KMS-11 (cell line): ENCODE data around the gene USP40.

Source experiments
- H2AFZ ChIP-seq: fragments of 200-600 bp; sonication (generic); 2 replicates; pipeline ENCODE4 v1.6.1; 2016; ENCODE audit warnings: antibody characterized with exemption, mixed run types, low read depth
- H3K27ac ChIP-seq: fragments of 200-600 bp; sonication (generic); 2 replicates; pipeline ENCODE4 v1.6.1; 2016; ENCODE audit warnings: mild to moderate bottlenecking, mixed run types
- H3K27me3 ChIP-seq: fragments of 200-600 bp; sonication (generic); 2 replicates; pipeline ENCODE4 v1.6.1; 2017; ENCODE audit warnings: mild to moderate bottlenecking, low read depth, mixed run types, moderate library complexity; ENCODE audit not compliant: insufficient read depth
- H3K36me3 ChIP-seq: fragments of 200-600 bp; sonication (generic); 2 replicates; pipeline ENCODE4 v1.6.1; 2017; ENCODE audit warnings: mild to moderate bottlenecking, mixed run types; ENCODE audit not compliant: insufficient read depth
- H3K4me1 ChIP-seq: fragments of 200-600 bp; sonication (generic); 2 replicates; pipeline ENCODE4 v1.6.1; 2016; ENCODE audit warnings: mild to moderate bottlenecking, low read depth, mixed run types; ENCODE audit not compliant: poor library complexity, severe bottlenecking
- H3K4me2 ChIP-seq: fragments of 200-600 bp; sonication (generic); 2 replicates; pipeline ENCODE4 v1.7.0; 2016; ENCODE audit warnings: mild to moderate bottlenecking, mixed run types
- H3K4me3 ChIP-seq: fragments of 200-600 bp; sonication (generic); IDR thresholded peaks from 2 replicates; pipeline ENCODE4 v1.6.1; 2017; ENCODE audit warnings: low read depth, low read length, mixed read lengths; ENCODE audit not compliant: insufficient read depth
- H3K79me2 ChIP-seq: fragments of 200-600 bp; sonication (generic); 2 replicates; pipeline ENCODE4 v1.6.1; 2016; ENCODE audit warnings: low read depth, mixed run types; ENCODE audit not compliant: insufficient read depth
- H3K9ac ChIP-seq: fragments of 200-600 bp; sonication (generic); 2 replicates; pipeline ENCODE4 v1.6.1; 2016; ENCODE audit warnings: mild to moderate bottlenecking, mixed run types
- H4K20me1 ChIP-seq: fragments of 200-600 bp; sonication (generic); 2 replicates; pipeline ENCODE4 v1.6.1; 2016; ENCODE audit warnings: mild to moderate bottlenecking, mixed run types; ENCODE audit not compliant: insufficient read depth
- TF ChIP-seq, protein P1 (sequence below): fragments of 200-600 bp; sonication (generic); conservative IDR thresholded peaks from 2 replicates; pipeline ENCODE4 v1.6.1; 2017; ENCODE audit warnings: low read depth, mild to moderate bottlenecking, antibody characterized with exemption, low read length, moderate library complexity, mixed read lengths

The USP40 gene

DNA sequence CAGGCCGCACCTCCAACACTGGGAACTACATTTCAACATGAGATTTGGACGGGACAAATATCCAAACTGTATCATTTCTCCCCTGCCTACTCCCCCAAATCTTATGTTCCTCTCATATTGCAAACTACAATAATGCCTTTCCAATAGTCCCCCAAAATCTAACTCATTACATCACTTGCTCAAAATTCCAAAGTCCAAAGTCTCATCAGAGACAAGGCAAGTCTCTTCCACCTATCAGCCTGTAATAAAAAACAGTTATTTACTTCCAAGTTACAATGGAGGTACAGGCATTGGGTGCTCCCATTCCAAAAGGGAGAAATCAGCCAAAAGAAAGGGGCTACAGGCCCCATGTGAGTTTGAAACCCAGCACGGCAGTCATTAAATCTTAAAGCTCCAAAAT lies 38.2 kb upstream of the USP40 start:
- H3K36me3 ChIP-seq: no peaks in the 10 kb centered on the region
- H3K9ac ChIP-seq: no peak overlapping the region
- H3K27ac ChIP-seq: no peak overlapping the region
- no peaks in the 10 kb centered on the region for H3K4me1 ChIP-seq
- H3K27me3 ChIP-seq: no peaks in the 10 kb centered on the region
- no peaks in the 10 kb centered on the region for H4K20me1 ChIP-seq
- no peak overlapping the region for H2AFZ ChIP-seq
- H3K4me2 ChIP-seq: no peak overlapping the region
- H3K79me2 ChIP-seq: no peaks in the 10 kb centered on the region
- TF ChIP-seq, protein P1, sequence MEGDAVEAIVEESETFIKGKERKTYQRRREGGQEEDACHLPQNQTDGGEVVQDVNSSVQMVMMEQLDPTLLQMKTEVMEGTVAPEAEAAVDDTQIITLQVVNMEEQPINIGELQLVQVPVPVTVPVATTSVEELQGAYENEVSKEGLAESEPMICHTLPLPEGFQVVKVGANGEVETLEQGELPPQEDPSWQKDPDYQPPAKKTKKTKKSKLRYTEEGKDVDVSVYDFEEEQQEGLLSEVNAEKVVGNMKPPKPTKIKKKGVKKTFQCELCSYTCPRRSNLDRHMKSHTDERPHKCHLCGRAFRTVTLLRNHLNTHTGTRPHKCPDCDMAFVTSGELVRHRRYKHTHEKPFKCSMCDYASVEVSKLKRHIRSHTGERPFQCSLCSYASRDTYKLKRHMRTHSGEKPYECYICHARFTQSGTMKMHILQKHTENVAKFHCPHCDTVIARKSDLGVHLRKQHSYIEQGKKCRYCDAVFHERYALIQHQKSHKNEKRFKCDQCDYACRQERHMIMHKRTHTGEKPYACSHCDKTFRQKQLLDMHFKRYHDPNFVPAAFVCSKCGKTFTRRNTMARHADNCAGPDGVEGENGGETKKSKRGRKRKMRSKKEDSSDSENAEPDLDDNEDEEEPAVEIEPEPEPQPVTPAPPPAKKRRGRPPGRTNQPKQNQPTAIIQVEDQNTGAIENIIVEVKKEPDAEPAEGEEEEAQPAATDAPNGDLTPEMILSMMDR: no peak
- no peak overlapping the region for H3K4me3 ChIP-seq

DNA sequence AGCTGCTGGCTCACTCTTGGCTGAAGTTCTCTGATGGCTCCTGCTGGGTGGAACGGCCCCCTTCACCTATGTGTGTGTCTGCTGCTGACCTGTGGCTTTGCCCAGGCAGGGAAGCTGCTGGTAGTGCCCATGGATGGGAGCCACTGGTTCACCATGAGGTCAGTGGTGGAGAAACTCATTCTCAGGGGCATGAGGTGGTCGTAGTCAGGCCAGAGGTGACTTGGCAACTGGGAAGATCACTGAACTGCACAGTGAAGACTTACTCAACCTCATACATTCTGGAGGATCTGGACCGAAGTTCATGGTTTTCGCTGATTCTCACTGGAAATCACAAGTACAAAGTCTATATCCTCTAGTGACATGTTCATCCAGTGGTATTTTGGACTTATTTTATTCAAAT lies 36.9 kb upstream of the USP40 start:
- Histone ChIP-seq H3K36me3 (no peaks in the 10 kb centered on the region), H3K27ac (no peak overlapping the region), H3K9ac (no peak overlapping the region), H3K4me3 (no peak overlapping the region), H3K27me3 (no peaks in the 10 kb centered on the region), H3K4me1 (no peaks in the 10 kb centered on the region), H3K4me2 (no peak overlapping the region), H2AFZ (no peak overlapping the region), H4K20me1 (no peaks in the 10 kb centered on the region), H3K79me2 (no peaks in the 10 kb centered on the region)
- TF ChIP-seq, protein P1: no peak

DNA sequence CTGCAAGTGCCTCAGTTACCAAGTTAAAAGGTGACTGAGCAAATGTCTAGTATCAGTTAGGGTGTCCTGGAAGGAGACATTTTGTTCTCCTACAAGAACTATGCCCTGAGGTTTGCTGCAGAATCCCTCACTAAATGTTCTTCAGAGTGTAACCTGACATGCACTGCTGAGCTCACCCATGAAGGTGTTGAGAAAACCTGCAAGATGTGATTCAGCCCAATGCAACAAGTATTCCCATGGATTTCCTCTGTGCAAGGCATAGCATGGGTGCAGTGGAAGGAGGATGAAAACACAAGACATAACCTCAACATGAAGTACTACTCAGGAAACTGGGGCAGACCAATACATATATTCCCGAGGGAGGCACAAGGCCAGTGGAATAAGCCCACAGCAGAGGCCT lies 35.5 kb upstream of the USP40 start:
- Histone ChIP-seq H3K27ac (no peak overlapping the region), H4K20me1 (no peaks in the 10 kb centered on the region), H3K4me3 (no peak overlapping the region), H3K4me1 (no peaks in the 10 kb centered on the region), H3K79me2 (no peaks in the 10 kb centered on the region), H3K27me3 (no peaks in the 10 kb centered on the region), H3K4me2 (no peak overlapping the region), H3K9ac (no peak overlapping the region), H3K36me3 (no peaks in the 10 kb centered on the region), H2AFZ (no peak overlapping the region)
- TF ChIP-seq, protein P1: no peak

DNA sequence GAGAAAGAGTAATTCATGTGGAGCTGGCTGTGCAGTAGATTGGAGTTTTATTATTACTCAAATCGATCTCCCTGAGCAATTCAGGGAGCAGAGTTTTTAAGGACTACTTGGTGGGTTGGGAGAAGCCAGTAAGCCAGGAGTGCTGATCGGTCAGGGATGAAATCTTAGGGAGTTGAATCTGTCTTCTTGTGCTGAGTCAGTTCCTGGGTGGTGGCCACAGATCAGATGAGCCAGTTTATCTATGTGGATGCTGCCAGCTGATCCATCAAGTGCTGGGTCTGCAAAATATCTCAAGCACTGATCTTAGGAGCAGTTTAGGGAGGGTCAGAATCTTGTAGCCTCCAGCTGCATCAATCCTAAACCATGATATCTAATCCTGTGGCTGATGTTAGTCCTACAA lies 33.8 kb upstream of the USP40 start:
- Histone ChIP-seq H3K4me1 (no peaks in the 10 kb centered on the region), H3K9ac (no peak overlapping the region), H2AFZ (no peak overlapping the region), H3K27ac (no peak overlapping the region), H3K79me2 (no peaks in the 10 kb centered on the region), H3K27me3 (no peaks in the 10 kb centered on the region), H4K20me1 (no peaks in the 10 kb centered on the region), H3K4me3 (no peak overlapping the region), H3K4me2 (no peak overlapping the region), H3K36me3 (no peaks in the 10 kb centered on the region)
- TF ChIP-seq, protein P1: no peak

DNA sequence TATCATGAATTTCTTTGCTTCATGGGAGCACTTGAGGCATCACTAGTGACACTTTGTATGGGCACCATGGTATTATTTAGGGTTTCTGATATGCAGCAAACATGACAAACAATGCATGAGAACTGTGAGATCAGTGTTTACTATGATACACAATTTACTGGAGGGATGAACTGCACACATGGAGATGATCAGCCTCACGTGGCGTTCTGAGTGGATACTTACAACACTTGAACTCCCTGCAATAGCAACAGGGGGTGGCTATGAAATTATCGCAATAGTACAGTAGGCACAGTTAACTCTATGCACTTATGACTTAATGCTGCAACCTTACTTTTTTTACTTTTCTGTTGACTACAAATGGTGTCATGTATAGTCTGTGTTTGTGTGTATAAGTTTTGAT lies 32.4 kb upstream of the USP40 start:
- Histone ChIP-seq H2AFZ (no peak overlapping the region), H3K79me2 (no peaks in the 10 kb centered on the region), H3K4me2 (no peak overlapping the region), H3K4me3 (no peak overlapping the region), H3K27me3 (no peaks in the 10 kb centered on the region), H3K4me1 (no peaks in the 10 kb centered on the region), H4K20me1 (no peaks in the 10 kb centered on the region), H3K36me3 (no peaks in the 10 kb centered on the region), H3K27ac (no peak overlapping the region), H3K9ac (no peak overlapping the region)
- TF ChIP-seq, protein P1: no peak
